ENCODE data around the gene SCN1B.

Gene SCN1B

GRCh38 chr19:35055715-35056179, 25.5 kb downstream of the SCN1B start:
- Histone ChIP-seq H3K4me1 (ENCODE audit: control insufficient read depth, insufficient read depth, low read length) (no peaks in the 10 kb centered on the region), H3K4me3 (ENCODE audit: low read length) (no peak overlapping the region), H3K9me3 (replicated peaks; ENCODE audit: low read length) (no peaks in the 10 kb centered on the region), H3K27me3 (ENCODE audit: control insufficient read depth, insufficient read depth, low read length) (peaks cover 19% of the 10 kb centered on the region), H3K9ac (ENCODE audit: low read depth, low read length) (no peak overlapping the region), H3K36me3 (ENCODE audit: insufficient read depth, low read length) (no peaks in the 10 kb centered on the region), H3K4me2 (ENCODE audit: low read length) (no peak overlapping the region)

- H3K9me3 ChIP-seq (replicated peaks; ENCODE audit: low read length): no peaks in the 10 kb centered on the region
- no peaks in the 10 kb centered on the region for H3K36me3 ChIP-seq (ENCODE audit: insufficient read depth, low read length)
- no peak overlapping the region for H3K9ac ChIP-seq (ENCODE audit: low read depth, low read length)
- H3K4me1 ChIP-seq (ENCODE audit: control insufficient read depth, insufficient read depth, low read length): no peaks in the 10 kb centered on the region
- no peak overlapping the region for H3K4me3 ChIP-seq (ENCODE audit: low read length)
- peaks cover 19% of the 10 kb centered on the region for H3K27me3 ChIP-seq (ENCODE audit: control insufficient read depth, insufficient read depth, low read length)
- no peak overlapping the region for H3K4me2 ChIP-seq (ENCODE audit: low read length)
Observed at GRCh38 chr19:35056513-35057063, 26.3 kb downstream of the SCN1B start.

- no peaks in the 10 kb centered on the region for H3K9me3 ChIP-seq (replicated peaks; ENCODE audit: low read length)
Observed at GRCh38 chr19:35058370-35058769, 28.1 kb downstream of the SCN1B start.

GRCh38 chr19:35059006-35059798, 28.9 kb downstream of the SCN1B start:
- no peak overlapping the region for H3K4me3 ChIP-seq (ENCODE audit: low read length)
- H3K9me3 ChIP-seq (replicated peaks; ENCODE audit: low read length): no peaks in the 10 kb centered on the region
- no peaks in the 10 kb centered on the region for H3K4me1 ChIP-seq (ENCODE audit: control insufficient read depth, insufficient read depth, low read length)
- H3K4me2 ChIP-seq (ENCODE audit: low read length): no peak overlapping the region
- peaks cover 19% of the 10 kb centered on the region for H3K27me3 ChIP-seq (ENCODE audit: control insufficient read depth, insufficient read depth, low read length)
- no peak overlapping the region for H3K9ac ChIP-seq (ENCODE audit: low read depth, low read length)
- H3K36me3 ChIP-seq (ENCODE audit: insufficient read depth, low read length): no peaks in the 10 kb centered on the region

More at GRCh38 chr19:35058370-35058769, 28.1 kb downstream of the SCN1B start:
- H3K9ac ChIP-seq (ENCODE audit: low read depth, low read length): no peak overlapping the region
- H3K27me3 ChIP-seq (ENCODE audit: control insufficient read depth, insufficient read depth, low read length): peaks cover 19% of the 10 kb centered on the region
- H3K36me3 ChIP-seq (ENCODE audit: insufficient read depth, low read length): no peaks in the 10 kb centered on the region
- H3K4me1 ChIP-seq (ENCODE audit: control insufficient read depth, insufficient read depth, low read length): no peaks in the 10 kb centered on the region
- no peak overlapping the region for H3K4me2 ChIP-seq (ENCODE audit: low read length)
- H3K4me3 ChIP-seq (ENCODE audit: low read length): no peak overlapping the region

- no peak overlapping the region for H3K9ac ChIP-seq (ENCODE audit: low read depth, low read length)
- H3K27me3 ChIP-seq (ENCODE audit: control insufficient read depth, insufficient read depth, low read length): peaks cover 19% of the 10 kb centered on the region
Observed at GRCh38 chr19:35059799-35060091, 29.5 kb downstream of the SCN1B start.

GRCh38 chr19:35060160-35060855, 30.0 kb downstream of the SCN1B start:
- Histone ChIP-seq H3K4me1 (ENCODE audit: control insufficient read depth, insufficient read depth, low read length) (no peaks in the 10 kb centered on the region), H3K36me3 (ENCODE audit: insufficient read depth, low read length) (no peaks in the 10 kb centered on the region), H3K9me3 (replicated peaks; ENCODE audit: low read length) (no peaks in the 10 kb centered on the region), H3K4me2 (ENCODE audit: low read length) (no peak overlapping the region), H3K4me3 (ENCODE audit: low read length) (no peak overlapping the region), H3K27me3 (ENCODE audit: control insufficient read depth, insufficient read depth, low read length) (peaks cover 19% of the 10 kb centered on the region), H3K9ac (ENCODE audit: low read depth, low read length) (no peak overlapping the region)

More at GRCh38 chr19:35059799-35060091, 29.5 kb downstream of the SCN1B start:
- H3K4me3 ChIP-seq (ENCODE audit: low read length): no peak overlapping the region
- no peaks in the 10 kb centered on the region for H3K9me3 ChIP-seq (replicated peaks; ENCODE audit: low read length)
- H3K4me2 ChIP-seq (ENCODE audit: low read length): no peak overlapping the region
- no peaks in the 10 kb centered on the region for H3K36me3 ChIP-seq (ENCODE audit: insufficient read depth, low read length)
- no peaks in the 10 kb centered on the region for H3K4me1 ChIP-seq (ENCODE audit: control insufficient read depth, insufficient read depth, low read length)

- H3K4me2 ChIP-seq (ENCODE audit: low read length): no peak overlapping the region
- no peak overlapping the region for H3K4me3 ChIP-seq (ENCODE audit: low read length)
- no peaks in the 10 kb centered on the region for H3K4me1 ChIP-seq (ENCODE audit: control insufficient read depth, insufficient read depth, low read length)
- H3K9ac ChIP-seq (ENCODE audit: low read depth, low read length): no peak overlapping the region
- no peaks in the 10 kb centered on the region for H3K9me3 ChIP-seq (replicated peaks; ENCODE audit: low read length)
- H3K27me3 ChIP-seq (ENCODE audit: control insufficient read depth, insufficient read depth, low read length): peaks cover 7% of the 10 kb centered on the region
- H3K36me3 ChIP-seq (ENCODE audit: insufficient read depth, low read length): no peaks in the 10 kb centered on the region
Observed at GRCh38 chr19:35061583-35062373, 31.5 kb downstream of the SCN1B start.

GRCh38 chr19:35062942-35063341, 32.7 kb downstream of the SCN1B start:
- Histone ChIP-seq H3K9me3 (replicated peaks; ENCODE audit: low read length) (no peaks in the 10 kb centered on the region), H3K9ac (ENCODE audit: low read depth, low read length) (no peak overlapping the region), H3K4me1 (ENCODE audit: control insufficient read depth, insufficient read depth, low read length) (no peaks in the 10 kb centered on the region), H3K27me3 (ENCODE audit: control insufficient read depth, insufficient read depth, low read length) (peaks cover 4% of the 10 kb centered on the region), H3K36me3 (ENCODE audit: insufficient read depth, low read length) (no peaks in the 10 kb centered on the region), H3K4me3 (ENCODE audit: low read length) (no peak overlapping the region), H3K4me2 (ENCODE audit: low read length) (no peak overlapping the region)

- Histone ChIP-seq H3K4me3 (ENCODE audit: low read length) (no peak overlapping the region), H3K36me3 (ENCODE audit: insufficient read depth, low read length) (no peaks in the 10 kb centered on the region), H3K4me1 (ENCODE audit: control insufficient read depth, insufficient read depth, low read length) (no peaks in the 10 kb centered on the region), H3K4me2 (ENCODE audit: low read length) (no peak overlapping the region), H3K27me3 (ENCODE audit: control insufficient read depth, insufficient read depth, low read length) (peaks cover 4% of the 10 kb centered on the region), H3K9ac (ENCODE audit: low read depth, low read length) (no peak overlapping the region), H3K9me3 (replicated peaks; ENCODE audit: low read length) (no peaks in the 10 kb centered on the region)
Observed at GRCh38 chr19:35063940-35064818, 33.9 kb downstream of the SCN1B start.

GRCh38 chr19:35065574-35065973, 35.3 kb downstream of the SCN1B start:
- Histone ChIP-seq H3K27me3 (ENCODE audit: control insufficient read depth, insufficient read depth, low read length) (peaks cover 4% of the 10 kb centered on the region), H3K4me2 (ENCODE audit: low read length) (no peak overlapping the region), H3K9me3 (replicated peaks; ENCODE audit: low read length) (no peaks in the 10 kb centered on the region), H3K9ac (ENCODE audit: low read depth, low read length) (no peak overlapping the region), H3K4me1 (ENCODE audit: control insufficient read depth, insufficient read depth, low read length) (no peaks in the 10 kb centered on the region), H3K36me3 (ENCODE audit: insufficient read depth, low read length) (no peaks in the 10 kb centered on the region), H3K4me3 (ENCODE audit: low read length) (no peak overlapping the region)

Measured in skeletal muscle satellite cell (primary cell).